GM19240 (cell line): ENCODE measurements around the gene QSOX1.
"Not testable (repeated sequence)": the region's sequence is repeated elsewhere in the genome, so short reads cannot be mapped to it uniquely, and the experiment has no call there.

ENCODE experiments used
- DNase-seq: peaks from one replicate; pipeline ENCODE4 v3.0.0; 2011; ENCODE audit warnings: low spot score; ENCODE audit not compliant: insufficient read length

QSOX1 gene, protein sequence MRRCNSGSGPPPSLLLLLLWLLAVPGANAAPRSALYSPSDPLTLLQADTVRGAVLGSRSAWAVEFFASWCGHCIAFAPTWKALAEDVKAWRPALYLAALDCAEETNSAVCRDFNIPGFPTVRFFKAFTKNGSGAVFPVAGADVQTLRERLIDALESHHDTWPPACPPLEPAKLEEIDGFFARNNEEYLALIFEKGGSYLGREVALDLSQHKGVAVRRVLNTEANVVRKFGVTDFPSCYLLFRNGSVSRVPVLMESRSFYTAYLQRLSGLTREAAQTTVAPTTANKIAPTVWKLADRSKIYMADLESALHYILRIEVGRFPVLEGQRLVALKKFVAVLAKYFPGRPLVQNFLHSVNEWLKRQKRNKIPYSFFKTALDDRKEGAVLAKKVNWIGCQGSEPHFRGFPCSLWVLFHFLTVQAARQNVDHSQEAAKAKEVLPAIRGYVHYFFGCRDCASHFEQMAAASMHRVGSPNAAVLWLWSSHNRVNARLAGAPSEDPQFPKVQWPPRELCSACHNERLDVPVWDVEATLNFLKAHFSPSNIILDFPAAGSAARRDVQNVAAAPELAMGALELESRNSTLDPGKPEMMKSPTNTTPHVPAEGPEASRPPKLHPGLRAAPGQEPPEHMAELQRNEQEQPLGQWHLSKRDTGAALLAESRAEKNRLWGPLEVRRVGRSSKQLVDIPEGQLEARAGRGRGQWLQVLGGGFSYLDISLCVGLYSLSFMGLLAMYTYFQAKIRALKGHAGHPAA

DNA sequence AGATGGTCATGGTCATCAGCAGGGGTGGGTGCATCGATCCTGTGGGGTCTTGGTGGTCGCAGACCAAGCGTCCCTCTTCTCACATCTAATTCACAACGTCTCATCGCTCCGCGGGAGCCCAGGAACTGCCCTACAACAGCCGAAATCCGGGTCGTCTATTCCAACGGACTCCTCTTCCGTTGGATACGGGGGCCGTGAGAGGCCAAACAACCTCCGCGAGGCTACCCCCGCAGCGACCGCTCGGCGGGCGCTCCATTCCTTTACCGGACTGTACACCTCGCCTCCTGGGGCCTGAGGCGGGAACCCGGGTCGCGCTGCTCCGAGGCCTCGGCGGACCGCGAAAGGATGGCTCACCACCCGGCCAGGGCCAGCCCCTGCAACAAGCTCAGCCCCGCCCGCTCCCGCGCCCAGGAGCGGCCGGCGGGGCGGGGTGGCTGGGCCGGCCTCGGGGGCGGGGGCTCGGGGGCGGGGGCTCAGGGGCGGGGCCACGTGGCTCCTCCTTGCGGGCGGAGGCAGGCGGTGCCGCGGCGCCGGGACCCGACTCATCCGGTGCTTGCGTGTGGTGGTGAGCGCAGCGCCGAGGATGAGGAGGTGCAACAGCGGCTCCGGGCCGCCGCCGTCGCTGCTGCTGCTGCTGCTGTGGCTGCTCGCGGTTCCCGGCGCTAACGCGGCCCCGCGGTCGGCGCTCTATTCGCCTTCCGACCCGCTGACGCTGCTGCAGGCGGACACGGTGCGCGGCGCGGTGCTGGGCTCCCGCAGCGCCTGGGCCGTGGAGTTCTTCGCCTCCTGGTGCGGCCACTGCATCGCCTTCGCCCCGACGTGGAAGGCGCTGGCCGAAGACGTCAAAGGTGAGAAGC, at the start of gene QSOX1:
Gene QSOX1, plus strand, starts transcription at position 545 of the 857 bp plus-strand sequence. Its CDS starts 39 bp downstream, at position 584.
- DNase-seq = peak; percentile 93

DNA sequence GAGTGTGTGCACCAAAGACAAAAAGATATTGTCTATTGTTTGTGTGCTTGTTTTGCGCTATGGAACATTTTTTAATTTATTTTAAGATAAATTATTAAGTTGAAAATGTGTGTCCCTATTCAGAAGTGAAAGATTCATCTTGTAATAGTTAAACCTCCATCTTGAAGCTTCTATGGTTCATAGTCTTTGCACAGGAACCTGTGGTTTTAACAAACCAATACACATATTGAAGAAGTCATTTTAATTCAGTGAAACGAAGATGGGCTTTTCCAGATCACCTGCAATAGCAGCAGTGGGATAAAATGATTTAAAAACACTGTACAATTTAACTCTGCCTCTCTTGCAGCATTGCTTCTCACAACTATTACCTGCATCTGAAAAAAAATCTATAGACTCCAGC, 42.6 kb upstream of the QSOX1 start:
- DNase-seq = no peak

DNA sequence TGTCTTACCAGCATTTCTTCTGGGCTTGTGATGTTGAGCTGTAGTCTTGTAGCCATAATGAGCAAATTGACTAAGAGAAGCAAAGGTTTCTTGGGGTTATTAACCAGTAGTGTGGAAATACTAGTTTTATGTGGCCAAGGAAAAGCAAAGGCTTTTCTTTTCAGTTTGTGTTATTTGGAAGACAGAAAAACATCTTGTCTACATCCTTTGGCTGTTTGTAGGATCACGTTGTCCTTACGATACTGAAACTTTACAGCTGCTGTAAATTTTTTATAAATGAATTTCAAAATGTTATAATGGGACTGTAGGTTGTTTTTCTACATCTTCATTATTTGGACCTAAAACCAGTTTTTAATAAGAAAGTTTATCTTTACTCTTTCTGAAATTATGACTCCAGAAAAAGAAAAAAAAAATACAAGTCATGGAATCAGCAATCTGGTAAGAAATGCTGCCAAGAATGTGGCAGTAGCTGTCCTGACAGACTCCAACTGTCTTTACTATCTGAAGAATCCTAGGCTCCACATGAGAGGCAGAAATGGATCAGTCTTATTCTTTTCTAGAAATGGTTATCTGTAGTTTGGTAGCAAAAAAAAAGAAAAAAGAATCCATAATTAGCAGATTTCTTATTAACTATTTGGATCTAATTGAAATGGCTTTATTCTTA, 41.6 kb upstream of the QSOX1 start:
- no peak for DNase-seq

DNA sequence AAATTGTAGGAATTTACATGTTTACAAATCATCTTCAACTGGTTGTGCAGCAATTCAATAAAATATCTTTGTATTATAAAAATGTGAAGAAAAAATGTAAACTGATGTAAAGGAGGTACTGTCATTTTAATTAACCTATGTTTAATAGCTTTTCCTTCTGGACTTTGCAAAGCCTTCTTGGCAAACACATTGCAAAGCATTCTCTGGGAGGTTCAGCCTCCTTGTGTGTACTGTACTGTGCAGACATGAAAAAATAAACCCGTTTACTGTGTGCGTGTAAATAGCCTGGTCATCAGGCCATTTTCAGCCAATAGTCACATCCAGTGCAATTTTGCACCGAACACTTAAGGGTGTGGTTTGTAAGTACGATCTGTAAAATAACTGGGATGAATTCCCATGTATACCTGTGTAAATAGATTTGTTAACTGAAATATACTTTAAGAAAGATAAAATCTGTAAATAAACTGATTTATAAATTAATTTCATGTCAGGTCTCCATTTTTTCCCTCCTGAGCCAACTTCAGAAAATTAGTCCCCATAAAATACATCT, 40.2 kb upstream of the QSOX1 start:
- no peak for DNase-seq

DNA sequence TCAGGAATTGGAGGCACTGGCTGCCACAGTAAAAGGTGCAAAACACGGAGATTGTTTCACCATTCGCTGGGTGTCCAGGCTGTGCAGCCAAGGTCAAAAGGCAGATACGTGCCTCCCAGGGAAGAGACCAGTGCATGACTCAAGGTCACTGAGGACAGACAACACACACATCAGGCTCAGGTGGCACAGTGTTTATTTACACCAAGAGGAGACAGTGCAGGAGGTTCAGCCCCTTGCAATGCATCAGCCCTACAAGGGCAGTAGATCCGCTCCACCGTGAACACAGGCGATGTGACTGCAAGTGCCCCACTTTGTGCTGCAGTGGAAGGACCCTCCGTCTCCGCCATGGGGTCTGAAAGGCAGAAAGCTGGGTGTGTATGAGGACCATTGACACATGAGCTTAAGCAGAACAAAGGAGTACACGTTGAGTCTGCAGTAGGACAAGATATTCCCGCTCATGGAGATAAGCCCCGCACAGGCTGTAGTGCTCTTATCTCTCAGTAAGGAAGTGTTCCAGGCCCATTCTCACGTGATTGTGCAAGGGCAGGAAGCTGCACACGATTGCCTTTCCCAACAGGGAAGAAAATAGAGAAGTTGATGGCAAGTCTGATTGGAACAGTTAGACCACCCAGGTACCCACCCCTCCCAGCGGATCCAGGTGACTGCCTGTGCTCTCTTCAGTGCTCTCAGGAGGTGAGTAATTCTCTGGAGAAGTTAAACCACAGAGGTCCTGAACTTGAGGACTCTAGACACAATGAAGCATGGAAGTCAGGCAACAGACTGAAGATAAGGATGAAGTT, 37.5 kb upstream of the QSOX1 start:
- no peak for DNase-seq

DNA sequence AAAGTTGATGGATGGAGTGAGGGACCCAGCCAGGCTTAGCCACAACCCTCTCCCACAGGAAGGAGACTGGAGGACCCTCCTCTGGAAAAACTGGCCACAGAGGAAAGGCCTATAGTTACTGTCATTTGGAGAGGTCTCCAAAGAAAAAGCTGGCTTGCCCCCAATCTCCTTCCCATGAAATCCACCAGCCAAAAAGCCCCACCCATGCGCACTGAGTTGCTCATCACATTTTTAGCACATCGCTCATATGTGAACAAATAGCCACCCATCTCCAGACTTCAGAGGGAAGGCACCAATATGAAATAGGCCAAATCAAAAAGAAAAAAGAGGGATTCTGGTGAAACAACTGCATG, 36.9 kb upstream of the QSOX1 start:
- no peak for DNase-seq

DNA sequence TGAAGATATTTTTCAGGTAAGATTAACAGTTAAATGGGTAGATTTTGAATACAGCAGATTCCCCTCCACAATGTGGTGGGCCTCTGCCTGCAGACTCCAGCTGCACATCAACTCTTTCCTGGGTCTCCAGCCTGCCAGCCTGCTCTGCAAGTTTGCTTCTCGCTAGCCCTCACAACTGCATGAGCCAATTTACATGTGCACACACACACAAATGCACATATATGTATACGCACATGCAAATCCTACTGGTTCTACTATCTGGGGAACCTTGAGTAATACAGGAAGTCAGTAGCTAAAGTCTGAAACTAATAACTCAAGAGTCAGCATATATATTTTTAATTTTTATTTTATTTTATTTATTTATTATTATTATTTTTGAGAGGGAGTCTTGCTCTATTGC, 34.8 kb upstream of the QSOX1 start:
- DNase-seq = no peak

DNA sequence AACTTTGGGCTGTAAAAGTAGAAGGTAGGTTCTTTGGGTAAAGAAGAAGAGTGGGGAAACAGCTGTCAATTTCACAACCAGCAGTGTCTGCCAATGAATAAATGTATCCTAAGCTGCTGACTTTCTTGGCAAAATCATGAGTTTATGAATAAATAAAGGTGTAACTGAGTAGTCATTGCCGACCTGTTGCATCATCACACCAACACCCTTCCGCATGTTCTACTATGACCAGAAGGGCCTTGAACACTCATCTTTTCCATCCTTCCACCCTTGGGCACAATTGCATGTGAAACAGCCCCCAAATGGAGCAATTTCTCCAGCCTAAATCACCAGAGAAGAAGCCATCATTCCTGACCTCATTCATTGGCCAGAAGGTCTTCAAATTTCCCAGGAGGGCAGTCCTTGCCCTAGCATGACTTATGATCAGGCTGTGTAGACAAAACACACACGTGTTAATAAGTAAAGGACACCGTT, 31.2 kb upstream of the QSOX1 start:
- DNase-seq = no peak

DNA sequence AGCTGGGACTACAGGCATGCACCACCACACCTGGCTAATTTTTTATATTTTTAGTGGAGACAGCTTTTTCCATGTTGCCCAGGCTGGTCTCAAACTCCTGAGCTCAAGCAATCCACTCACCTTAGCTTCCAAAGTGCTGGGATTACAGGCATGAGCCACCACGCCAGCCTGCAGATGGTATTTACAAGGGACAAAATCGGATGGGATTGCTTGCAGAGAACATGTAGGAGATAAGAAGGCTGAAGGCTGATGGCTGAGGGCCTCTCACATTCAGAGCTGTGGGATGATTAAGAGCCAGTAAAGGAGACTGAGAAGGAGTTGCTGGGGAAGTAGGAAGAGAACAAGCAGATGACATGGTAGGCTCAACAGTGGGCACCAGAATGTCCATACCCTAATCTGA, 24.0 kb upstream of the QSOX1 start:
- DNase-seq = no peak

DNA sequence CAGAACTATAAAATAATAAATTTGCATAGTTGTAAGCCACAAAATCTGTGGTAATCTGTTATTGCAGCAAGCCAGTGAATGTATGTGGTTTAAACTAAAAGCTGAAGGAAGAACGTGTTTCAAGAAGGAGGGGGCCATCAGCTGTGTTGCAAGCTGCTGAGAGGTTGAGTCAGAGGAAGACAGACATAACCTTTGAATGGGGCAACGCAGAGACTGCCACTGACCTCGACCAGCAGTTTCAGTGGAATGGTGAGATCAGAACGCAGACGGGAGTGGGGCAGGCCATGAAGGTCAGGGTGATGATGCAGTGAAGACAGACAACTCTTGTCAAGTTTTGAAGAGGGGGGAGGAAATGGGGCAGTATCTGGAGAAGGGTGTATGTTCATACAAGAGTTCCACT, 23.2 kb upstream of the QSOX1 start:
- DNase-seq = no peak

DNA sequence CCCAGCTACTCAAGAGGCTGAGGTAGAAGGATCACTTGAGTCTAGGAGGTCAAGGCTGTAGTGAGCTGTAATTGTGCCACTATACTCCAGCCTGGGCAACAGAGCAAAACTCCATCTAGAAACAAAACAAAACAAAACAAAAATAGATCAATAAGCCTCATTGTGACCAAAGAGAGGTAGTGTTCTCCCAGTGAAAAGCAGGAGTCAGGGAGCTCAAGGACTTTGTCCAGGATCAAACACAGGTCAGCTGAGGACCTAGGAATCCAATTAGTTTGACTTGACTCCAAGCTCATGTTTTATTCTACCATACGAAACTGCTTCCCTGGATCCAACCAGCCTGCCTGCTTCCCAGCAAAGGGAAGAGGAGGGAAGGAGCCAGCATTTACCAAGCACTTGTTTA, 21.5 kb upstream of the QSOX1 start:
- DNase-seq = no peak

DNA sequence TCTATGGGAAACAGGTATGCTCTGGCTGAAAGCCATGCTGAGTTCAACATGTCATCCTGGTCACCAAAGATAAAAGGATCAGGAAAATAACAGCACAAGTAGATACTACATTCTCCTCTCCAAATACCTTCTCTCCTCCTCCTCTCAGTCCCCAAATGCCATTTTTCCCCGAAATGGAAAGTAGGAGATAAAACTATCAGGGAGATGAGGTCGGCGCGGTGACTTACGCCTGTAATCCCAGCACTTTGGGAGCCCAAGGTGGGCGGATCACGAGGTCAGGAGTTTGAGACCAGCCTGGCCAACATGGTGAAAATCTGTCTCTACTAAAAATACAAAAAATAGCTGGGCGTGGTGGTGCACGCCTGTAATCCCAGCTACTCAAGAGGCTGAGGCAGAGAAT, 21.0 kb upstream of the QSOX1 start:
- not testable (repeated sequence) for DNase-seq

DNA sequence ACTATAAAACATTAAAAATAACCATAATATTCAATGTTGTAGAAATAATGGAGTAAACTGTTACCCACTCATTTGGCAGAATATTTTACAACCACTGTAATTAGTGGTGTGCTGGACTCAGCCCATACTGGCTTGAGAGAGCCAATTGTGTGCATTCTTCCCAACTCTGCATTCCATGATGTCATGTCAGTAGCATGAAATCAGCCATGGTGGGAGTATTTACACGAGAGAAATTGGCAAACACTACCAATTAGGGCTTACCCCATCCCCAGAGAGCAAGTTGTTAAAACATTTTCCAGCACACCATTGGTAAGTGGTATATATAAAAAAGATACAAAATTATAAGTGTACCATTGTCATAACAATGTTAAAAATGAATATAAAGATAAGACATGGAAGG, 19.1 kb upstream of the QSOX1 start:
- no peak for DNase-seq

DNA sequence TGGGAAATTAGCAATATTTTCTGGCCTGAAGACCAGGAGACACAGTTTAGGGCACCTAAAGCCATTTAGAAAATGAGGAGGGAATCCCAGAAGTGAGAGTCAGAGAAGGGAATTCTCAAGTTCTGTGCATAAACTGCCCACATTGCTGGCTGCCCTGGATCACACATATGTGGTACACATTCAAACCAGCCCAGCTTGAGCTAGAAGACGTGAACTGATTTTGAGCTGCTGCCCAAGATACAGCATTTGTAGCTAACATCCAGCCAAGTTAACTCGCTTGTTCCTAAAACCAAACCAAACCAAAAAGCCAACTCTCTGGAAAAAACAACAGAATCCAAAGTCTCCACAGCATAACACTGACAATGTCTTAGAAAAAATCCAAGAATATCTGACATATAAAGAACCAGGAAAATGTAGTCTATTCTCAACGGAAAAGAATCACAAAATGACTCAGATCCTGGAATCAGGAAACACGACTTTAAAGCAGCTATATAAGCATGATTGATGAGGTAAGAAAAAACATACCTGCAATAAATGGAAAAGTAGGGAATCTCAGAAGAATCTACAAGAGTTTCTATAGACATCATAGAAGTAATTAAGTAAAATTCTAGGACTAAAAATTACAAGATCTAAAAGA, 18.2 kb upstream of the QSOX1 start:
- DNase-seq = no peak

DNA sequence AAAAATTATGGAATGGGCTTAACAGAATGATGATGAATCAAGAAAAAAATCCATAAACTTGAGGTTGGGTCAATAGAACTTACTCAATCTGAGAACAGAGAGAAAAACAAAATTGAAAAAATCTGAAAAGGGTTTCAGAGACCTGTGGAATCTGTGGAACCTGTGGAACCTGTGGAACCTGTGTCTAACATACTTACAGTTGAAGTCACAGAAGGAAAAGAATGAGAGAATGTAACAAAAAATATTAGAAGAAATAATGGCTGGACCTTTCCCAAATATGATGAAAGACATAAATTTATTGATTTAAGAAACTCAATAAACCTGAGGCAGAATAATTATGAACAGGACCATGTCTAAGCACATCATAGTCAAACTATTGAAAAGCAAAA, 17.7 kb upstream of the QSOX1 start:
- no peak for DNase-seq

DNA sequence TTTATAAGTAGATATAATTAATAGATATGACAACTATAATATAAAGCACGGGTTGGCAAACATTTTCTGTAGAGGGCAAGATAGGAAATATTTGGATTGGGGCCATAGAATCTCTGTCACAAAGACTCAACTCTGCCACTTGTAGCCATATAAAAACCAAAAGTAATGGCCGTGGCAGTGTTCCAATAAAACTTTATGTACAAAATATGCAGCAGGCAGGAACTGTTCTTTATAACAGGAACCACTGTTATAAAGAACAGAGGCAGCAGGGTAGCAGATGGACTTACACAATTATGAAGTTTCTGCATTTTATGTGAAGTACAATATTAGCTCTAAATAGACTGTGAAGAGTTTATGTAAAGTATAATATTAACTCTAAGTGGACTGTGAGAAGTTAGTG, 16.9 kb upstream of the QSOX1 start:
- no peak for DNase-seq

DNA sequence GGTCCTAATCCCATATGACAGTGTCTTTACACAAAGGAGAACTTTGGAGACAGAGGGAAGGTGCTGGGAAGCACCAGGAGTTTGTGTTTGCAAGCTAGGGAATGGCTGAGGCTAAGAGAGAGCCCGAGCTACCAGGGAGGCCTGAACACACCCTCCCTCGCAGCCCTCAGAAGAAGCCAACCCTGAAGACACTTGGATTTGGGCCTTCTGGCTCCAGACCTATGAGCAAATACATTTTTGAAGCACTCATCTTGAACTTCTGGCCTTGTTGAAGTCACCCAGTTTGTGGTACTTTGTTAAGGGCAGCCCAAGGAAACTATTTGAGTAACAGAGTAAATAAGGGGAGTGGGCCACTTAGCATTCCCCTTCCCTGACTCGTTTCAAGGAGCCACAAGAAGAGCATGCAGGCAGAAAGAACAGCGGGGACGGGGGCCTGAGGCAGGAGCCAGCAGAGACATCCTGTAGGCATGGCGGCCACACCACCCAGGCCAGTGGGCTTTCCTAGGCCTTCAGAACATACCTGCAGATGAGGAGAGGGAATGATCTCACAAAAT, 13.2 kb upstream of the QSOX1 start:
- DNase-seq = no peak

DNA sequence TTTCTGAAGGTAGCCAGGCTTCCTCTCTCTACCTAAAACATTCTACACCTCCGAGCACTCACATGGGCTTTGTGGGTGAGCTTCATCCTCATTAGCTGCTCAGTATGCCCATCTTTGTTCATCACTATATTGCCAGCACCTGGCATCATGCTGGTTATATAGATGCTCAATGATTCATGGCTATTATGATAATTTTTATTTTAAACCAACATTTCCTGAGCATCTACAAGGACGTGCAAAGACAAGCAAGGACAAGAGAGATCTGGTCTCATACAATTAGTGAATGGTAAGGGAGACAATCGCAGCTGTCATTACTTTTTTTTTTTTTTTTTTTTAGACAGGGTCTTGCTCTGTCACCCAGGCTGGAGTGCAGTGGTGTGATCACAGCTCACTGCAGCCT, 11.3 kb upstream of the QSOX1 start:
- DNase-seq = no peak

DNA sequence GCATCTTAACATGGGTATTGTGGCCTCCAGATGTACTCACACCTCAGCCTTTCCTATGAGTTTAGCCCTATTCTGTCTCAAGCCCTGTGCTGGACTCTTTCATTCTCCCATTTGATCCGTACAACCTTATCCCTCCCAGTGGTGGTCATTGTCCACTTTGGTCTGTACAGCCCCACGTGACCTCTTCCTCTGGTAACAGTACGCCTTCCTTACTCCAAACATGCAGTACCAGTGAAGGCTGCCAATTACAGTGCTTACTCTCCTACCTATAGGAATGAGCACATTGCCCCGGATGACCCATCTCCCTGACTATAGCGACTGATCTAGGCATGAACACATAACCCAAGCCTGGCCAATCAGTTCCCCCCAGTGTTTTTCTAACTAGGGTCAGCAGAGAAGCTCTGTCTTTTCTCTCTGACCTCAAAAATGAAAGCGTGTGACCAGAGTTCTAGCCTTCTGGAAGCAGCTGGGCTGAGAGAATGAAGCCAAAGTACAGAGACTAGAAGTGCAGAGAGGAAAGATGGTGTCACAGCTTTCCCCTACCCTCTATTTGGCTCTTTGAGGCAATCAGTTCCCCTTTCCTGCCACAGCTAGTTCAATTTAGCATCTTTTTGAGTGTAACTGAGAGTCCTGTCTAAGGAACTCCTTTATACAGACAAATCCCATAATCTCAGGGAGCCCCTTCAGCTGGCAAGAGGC, 9.9 kb upstream of the QSOX1 start:
- DNase-seq = no peak
